ENCODE measurements around the gene DCT. TPM values are rescaled to one million over a fixed set of nuclear protein-coding genes. Genes with fewer than 3 reads are reported as not detected.

Gene DCT
- total and polyA plus RNA-seq, 2 of the 8 experiments (the other 6 are each of a cell fraction or from before 2014, with no cell fraction given): 0.02 TPM; not detected in 1

DNA sequence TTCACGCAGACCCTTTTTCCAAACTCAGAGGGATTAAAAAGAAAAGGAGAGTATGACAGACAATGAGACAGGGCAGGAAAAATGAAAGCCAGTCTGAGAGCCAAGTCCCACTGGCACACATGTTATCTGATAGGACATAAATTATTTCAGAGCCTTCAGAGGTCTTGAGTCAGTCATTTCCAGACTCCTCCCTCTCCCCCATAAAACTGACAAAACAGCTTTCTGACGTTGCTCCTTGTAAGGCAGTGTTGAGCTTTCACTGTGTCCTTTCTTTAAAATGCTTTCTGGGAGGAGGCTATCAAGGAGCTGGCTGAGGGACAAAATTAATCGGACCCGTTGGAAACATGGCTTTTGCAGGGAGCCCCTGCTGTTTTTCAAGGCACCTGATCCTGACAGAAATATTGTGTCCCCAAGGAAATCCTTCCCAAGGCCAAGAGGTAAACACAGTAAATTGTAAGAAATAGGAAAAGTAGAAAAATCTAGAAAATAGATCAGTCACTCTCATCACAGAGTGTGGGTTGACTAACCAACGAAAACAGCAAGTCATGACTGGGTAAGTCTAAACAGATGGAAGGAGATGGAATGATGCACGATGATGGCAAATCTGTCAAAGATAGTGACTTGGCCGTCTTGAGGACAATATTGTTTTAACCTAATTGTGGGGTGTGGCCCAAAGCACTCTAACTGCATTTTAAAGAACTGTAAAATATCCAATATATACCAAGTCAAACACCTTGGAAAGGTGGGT is 89.7 kb downstream of the DCT start (continued):
- TF ChIP-seq PHF8 (conservative IDR thresholded peaks at IDR 0.05; ENCODE audit: low read depth, low read length): no peak
- no peak for TF ChIP-seq SIX5 (IDR thresholded peaks at IDR 0.05; ENCODE audit: low read depth, low read length)
- no peak for TF ChIP-seq RFX5 (IDR thresholded peaks at IDR 0.05; ENCODE audit: borderline replicate concordance, low read depth, low read length)
- no peak for TF ChIP-seq HDAC2 (IDR thresholded peaks at IDR 0.05; ENCODE audit: borderline replicate concordance in 1 of 2, low read depth in 2 of 2, low read length in 2 of 2)
- no peak for TF ChIP-seq NRF1 (IDR thresholded peaks at IDR 0.05; ENCODE audit: low read depth, low read length)
- no peak for TF ChIP-seq CHD2 (IDR thresholded peaks at IDR 0.05; ENCODE audit: low read length)
- no peak for TF ChIP-seq POLR2A (IDR thresholded peaks at IDR 0.05; ENCODE audit: control extremely low read depth in 1 of 2, low read depth in 2 of 2, low read length in 2 of 2)
- no peak for TF ChIP-seq RNF2 (IDR thresholded peaks at IDR 0.05; ENCODE audit: borderline replicate concordance, low read depth, low read length, missing control alignments, poor library complexity, severe bottlenecking)
- TF ChIP-seq HDAC6 (IDR thresholded peaks at IDR 0.05; ENCODE audit: low read depth, low read length): no peak
- no peak for TF ChIP-seq RXRA (IDR thresholded peaks at IDR 0.05; ENCODE audit: insufficient read depth, low read depth, low read length)

All from H1 (cell line).